ENCODE results near the gene NANP.

DNA sequence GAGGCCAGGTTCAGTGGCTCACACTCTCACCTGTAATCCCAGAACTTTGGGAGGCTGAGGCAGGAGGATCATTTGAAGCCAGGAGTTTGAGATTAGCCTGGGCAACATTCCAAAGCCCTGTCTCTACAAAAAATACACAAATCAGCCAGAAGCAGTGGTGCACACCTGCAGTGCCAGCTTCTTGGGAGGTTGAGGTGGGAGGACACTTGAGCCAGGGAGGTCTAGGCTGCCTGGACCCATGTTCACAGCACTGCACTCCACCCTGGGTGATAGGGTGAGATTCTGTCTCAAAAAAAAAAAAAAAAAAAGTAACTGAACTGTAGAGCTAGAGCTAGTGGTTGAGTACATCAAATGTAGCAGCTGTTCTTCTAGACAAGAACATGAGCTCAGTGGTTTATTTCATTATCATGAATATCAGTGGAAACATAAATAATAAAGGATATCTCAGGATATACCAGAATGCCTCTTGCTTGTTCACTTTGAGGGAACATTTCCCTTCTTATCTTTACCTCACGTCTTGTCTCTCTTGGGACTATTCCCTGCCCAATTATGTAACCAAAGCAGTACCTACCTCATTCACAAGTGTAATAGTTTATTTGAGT lies 17.6 kb downstream of the NANP start:
- TF ChIP-seq, protein P1, sequence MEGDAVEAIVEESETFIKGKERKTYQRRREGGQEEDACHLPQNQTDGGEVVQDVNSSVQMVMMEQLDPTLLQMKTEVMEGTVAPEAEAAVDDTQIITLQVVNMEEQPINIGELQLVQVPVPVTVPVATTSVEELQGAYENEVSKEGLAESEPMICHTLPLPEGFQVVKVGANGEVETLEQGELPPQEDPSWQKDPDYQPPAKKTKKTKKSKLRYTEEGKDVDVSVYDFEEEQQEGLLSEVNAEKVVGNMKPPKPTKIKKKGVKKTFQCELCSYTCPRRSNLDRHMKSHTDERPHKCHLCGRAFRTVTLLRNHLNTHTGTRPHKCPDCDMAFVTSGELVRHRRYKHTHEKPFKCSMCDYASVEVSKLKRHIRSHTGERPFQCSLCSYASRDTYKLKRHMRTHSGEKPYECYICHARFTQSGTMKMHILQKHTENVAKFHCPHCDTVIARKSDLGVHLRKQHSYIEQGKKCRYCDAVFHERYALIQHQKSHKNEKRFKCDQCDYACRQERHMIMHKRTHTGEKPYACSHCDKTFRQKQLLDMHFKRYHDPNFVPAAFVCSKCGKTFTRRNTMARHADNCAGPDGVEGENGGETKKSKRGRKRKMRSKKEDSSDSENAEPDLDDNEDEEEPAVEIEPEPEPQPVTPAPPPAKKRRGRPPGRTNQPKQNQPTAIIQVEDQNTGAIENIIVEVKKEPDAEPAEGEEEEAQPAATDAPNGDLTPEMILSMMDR (IDR thresholded peaks at IDR 0.05): no peak
- TF ChIP-seq POLR2A (IDR thresholded peaks at IDR 0.05): no peak

All from right lobe of liver (tissue), 4 donors.